Measurements from ENCODE around the gene YES1. TPM values are rescaled to one million over a fixed set of nuclear protein-coding genes. Genes with fewer than 3 reads are reported as not detected.
"Not testable (repeated sequence)": the region's sequence is repeated elsewhere in the genome, so short reads cannot be mapped to it uniquely, and the experiment has no call there.

The YES1 gene
- polyA plus RNA-seq, 4 donors: 35.9 to 47.1 (median 39.8) TPM

DNA sequence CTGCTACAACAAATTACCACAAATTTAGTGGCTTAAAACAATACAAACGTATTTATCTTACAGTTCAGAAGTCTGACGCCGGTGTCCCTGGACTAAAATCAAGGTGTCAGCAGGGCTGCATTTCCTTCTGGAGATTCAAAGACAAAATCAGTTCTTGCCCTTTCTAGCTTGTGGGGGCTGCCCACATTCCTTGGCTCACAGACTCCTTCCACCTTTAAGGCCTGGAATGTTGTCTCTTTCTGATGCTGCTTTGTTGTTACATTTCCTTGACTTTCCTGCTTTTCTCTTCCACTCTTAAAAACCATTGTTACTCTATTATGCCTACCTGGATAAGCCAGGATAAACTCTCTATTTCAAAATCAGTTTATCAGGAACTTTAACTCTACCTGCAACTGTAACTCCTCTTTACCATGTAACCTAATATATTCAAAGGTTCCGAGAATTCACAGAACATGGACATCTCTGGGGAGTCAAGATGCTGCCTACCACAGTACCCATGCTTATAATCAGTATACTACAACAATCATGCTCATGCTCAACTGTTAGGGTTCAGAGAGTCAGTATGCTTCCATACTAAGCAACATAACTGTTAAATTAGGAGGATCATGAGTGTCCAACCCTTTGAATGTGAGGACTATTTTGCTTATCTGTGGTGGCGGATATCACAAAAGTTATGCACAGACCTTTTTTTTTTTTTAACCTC is 27.4 kb downstream of the YES1 start:
- Histone ChIP-seq H3K9me3 (ENCODE audit: control insufficient read depth in 2 of 2, insufficient read depth in 1 of 2, low read depth in 1 of 2, low read length in 1 of 2) (no peaks in the 10 kb centered on the region), H3K36me3 (ENCODE audit: control insufficient read depth in 3 of 3, insufficient read depth in 2 of 3, low read depth in 1 of 3, low read length in 3 of 3) (no peaks in the 10 kb centered on the region), H3K4me1 (ENCODE audit: control insufficient read depth in 3 of 3, insufficient read depth in 2 of 3, low read depth in 1 of 3, low read length in 2 of 3) (peaks cover 3 to 9% (median 5%) of the 10 kb centered on the region in 3 donors), H3K27ac (ENCODE audit: low read depth in 1 of 3, low read length in 2 of 3) (no peak overlapping the region), H3K4me3 (ENCODE audit: low read depth in 1 of 3, low read length in 3 of 3) (no peak overlapping the region), H3K27me3 (ENCODE audit: control insufficient read depth in 3 of 3, insufficient read depth in 3 of 3, low read length in 3 of 3) (no peaks in the 10 kb centered on the region)
- DNase-seq: no peak
- no peak for FAIRE-seq
- WGBS, 3 donors: 72 to 88% (median 84%) methylated on average over 5 of the region's 5 CpGs

DNA sequence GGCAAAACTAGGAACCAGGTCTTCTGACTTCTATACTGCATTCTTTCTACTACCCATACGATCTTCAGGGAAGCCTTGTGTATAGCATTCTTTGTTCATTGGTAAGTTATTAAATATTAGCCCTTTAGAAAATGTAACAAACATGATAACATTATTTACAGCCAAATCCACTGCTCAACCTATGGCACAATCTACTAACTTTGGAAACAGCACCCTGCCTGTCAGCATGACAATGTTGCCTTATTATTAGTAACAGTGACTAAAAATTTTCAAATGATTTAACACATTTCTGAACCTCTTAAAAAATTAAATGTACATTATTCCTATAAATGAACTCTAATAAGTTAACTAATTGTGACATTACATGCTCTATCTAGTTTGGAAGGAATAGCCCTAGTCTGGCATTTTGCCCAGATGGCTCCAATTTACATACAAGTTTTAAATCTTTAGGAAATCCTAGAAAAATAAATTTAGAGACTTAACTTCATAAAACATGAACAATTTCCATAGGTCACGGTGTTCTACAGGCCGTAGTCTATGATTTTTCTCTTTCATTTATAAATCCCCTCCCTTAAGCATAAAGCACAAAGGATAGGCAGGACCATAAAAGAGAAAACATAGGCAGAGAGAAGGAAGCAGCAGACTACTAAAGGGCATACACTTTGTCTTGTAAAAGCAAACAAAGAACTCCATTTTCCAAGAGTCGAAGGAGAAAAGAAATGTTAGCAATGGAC is 33.7 kb downstream of the YES1 start:
- DNase-seq: peak; percentile 36 to 45

DNA sequence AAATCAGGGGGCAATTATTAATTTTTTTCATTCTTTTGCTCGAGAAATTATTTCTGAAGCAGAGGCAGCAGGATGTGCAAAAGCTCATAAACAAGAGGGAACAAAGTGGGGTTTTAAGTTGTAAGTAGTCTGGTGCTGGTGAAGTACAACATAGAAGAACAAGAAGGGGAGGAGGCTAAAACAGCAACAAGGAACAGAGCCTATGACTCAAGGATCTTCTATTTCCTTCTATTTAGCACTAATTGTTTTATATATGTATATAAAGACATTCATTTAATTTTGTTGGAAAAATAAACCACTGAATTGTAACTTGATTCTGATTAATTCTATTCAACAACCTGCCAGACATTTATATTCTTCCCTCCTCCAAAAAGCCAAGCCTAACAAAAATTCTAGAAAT is 35.0 kb downstream of the YES1 start:
- Histone ChIP-seq H3K4me1 (ENCODE audit: control insufficient read depth in 3 of 3, insufficient read depth in 2 of 3, low read depth in 1 of 3, low read length in 2 of 3) (peaks cover 6 to 9% (median 6%) of the 10 kb centered on the region in 3 donors), H3K4me3 (ENCODE audit: low read depth in 1 of 3, low read length in 3 of 3) (no peak overlapping the region)

More for the DNA sequence above, 33.7 kb downstream of the YES1 start:
- peaks cover 0 to 4% (median 0%) of the 10 kb centered on the region in 3 donors for H3K36me3 ChIP-seq (ENCODE audit: control insufficient read depth in 3 of 3, insufficient read depth in 2 of 3, low read depth in 1 of 3, low read length in 3 of 3)
- no peaks in the 10 kb centered on the region for H3K27me3 ChIP-seq (ENCODE audit: control insufficient read depth in 3 of 3, insufficient read depth in 3 of 3, low read length in 3 of 3)
- H3K27ac ChIP-seq (ENCODE audit: low read depth in 1 of 3, low read length in 2 of 3): peak overlapping the region in 1 of 3 donors; percentile 47
- H3K4me1 ChIP-seq (ENCODE audit: control insufficient read depth in 3 of 3, insufficient read depth in 2 of 3, low read depth in 1 of 3, low read length in 2 of 3): peaks cover 8 to 12% (median 12%) of the 10 kb centered on the region in 3 donors
- no peaks in the 10 kb centered on the region for H3K9me3 ChIP-seq (ENCODE audit: control insufficient read depth in 2 of 2, insufficient read depth in 1 of 2, low read depth in 1 of 2, low read length in 1 of 2)
- WGBS, 3 donors: 19 to 49% (median 37%) methylated on average over 4 of the region's 4 CpGs
- FAIRE-seq: no peak
- no peak overlapping the region for H3K4me3 ChIP-seq (ENCODE audit: low read depth in 1 of 3, low read length in 3 of 3)

DNA sequence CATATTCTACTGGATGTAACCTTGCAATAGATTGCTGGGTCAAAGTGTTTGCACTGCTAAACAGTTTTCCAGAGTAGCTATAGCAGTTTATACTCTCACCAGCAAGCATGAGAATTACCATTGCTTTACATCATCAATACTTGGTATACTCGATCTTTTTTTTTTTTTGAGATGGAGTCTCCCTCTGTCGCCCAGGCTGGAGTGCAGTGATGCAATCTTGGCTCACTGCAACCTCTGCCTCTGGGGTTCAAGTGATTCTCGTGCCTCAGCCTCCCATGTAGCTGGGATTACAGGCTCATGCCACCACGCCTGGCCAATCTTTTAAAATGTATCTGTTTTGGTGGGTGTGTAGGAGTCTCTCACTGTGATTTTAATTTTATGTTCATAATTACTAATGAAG is 36.0 kb downstream of the YES1 start:
- FAIRE-seq: not testable (repeated sequence)

More for the DNA sequence above, 35.0 kb downstream of the YES1 start:
- H3K27ac ChIP-seq (ENCODE audit: low read depth in 1 of 3, low read length in 2 of 3): no peak overlapping the region
- peaks cover 0 to 4% (median 0%) of the 10 kb centered on the region in 3 donors for H3K36me3 ChIP-seq (ENCODE audit: control insufficient read depth in 3 of 3, insufficient read depth in 2 of 3, low read depth in 1 of 3, low read length in 3 of 3)
- FAIRE-seq: no peak
- 68 to 95% (median 92%) methylated on average over 1 of the region's 1 CpG for WGBS, 3 donors
- no peak for DNase-seq
- no peaks in the 10 kb centered on the region for H3K27me3 ChIP-seq (ENCODE audit: control insufficient read depth in 3 of 3, insufficient read depth in 3 of 3, low read length in 3 of 3)
- no peaks in the 10 kb centered on the region for H3K9me3 ChIP-seq (ENCODE audit: control insufficient read depth in 2 of 2, insufficient read depth in 1 of 2, low read depth in 1 of 2, low read length in 1 of 2)

DNA sequence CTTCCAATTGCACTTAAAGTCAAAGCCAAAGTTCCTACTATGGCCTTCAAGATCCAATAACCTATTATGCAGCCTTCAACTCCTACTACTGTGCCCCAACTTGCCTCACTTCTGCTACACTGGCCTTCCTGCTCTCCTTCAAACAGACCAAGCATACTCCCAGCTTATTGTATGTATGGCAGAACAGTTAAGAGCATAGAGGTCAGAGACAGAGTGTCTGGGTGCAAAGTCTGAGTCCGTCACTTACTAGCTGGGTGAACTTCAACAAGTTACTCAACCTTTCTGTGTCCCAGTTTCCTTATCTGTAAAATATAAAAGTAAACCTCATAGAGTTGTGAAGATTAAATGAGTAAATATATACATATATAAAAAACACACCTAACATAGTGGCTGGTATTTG is 37.2 kb downstream of the YES1 start:
- peak in 1 of 2 donors; percentile 72 for DNase-seq
- WGBS, 3 donors: 41 to 80% (median 60%) methylated on average over 1 of the region's 1 CpG
- peaks cover 3 to 10% (median 6%) of the 10 kb centered on the region in 3 donors for H3K4me1 ChIP-seq (ENCODE audit: control insufficient read depth in 3 of 3, insufficient read depth in 2 of 3, low read depth in 1 of 3, low read length in 2 of 3)
- no peak overlapping the region for H3K4me3 ChIP-seq (ENCODE audit: low read depth in 1 of 3, low read length in 3 of 3)
- H3K36me3 ChIP-seq (ENCODE audit: control insufficient read depth in 3 of 3, insufficient read depth in 2 of 3, low read depth in 1 of 3, low read length in 3 of 3): peaks cover 0 to 6% (median 0%) of the 10 kb centered on the region in 3 donors
- H3K27me3 ChIP-seq (ENCODE audit: control insufficient read depth in 3 of 3, insufficient read depth in 3 of 3, low read length in 3 of 3): no peaks in the 10 kb centered on the region
- no peak overlapping the region for H3K27ac ChIP-seq (ENCODE audit: low read depth in 1 of 3, low read length in 2 of 3)
- H3K9me3 ChIP-seq (ENCODE audit: control insufficient read depth in 2 of 2, insufficient read depth in 1 of 2, low read depth in 1 of 2, low read length in 1 of 2): no peaks in the 10 kb centered on the region
- no peak for FAIRE-seq

More for the DNA sequence above, 36.0 kb downstream of the YES1 start:
- not testable (repeated sequence) for H3K27ac ChIP-seq (ENCODE audit: low read depth in 1 of 3, low read length in 2 of 3); H3K4me1 ChIP-seq (ENCODE audit: control insufficient read depth in 3 of 3, insufficient read depth in 2 of 3, low read depth in 1 of 3, low read length in 2 of 3); H3K36me3 ChIP-seq (ENCODE audit: control insufficient read depth in 3 of 3, insufficient read depth in 2 of 3, low read depth in 1 of 3, low read length in 3 of 3); H3K27me3 ChIP-seq (ENCODE audit: control insufficient read depth in 3 of 3, insufficient read depth in 3 of 3, low read length in 3 of 3); H3K9me3 ChIP-seq (ENCODE audit: control insufficient read depth in 2 of 2, insufficient read depth in 1 of 2, low read depth in 1 of 2, low read length in 1 of 2); DNase-seq; H3K4me3 ChIP-seq (ENCODE audit: low read depth in 1 of 3, low read length in 3 of 3)
- WGBS, 3 donors: 81 to 88% (median 85%) methylated on average over 4 of the region's 4 CpGs

DNA sequence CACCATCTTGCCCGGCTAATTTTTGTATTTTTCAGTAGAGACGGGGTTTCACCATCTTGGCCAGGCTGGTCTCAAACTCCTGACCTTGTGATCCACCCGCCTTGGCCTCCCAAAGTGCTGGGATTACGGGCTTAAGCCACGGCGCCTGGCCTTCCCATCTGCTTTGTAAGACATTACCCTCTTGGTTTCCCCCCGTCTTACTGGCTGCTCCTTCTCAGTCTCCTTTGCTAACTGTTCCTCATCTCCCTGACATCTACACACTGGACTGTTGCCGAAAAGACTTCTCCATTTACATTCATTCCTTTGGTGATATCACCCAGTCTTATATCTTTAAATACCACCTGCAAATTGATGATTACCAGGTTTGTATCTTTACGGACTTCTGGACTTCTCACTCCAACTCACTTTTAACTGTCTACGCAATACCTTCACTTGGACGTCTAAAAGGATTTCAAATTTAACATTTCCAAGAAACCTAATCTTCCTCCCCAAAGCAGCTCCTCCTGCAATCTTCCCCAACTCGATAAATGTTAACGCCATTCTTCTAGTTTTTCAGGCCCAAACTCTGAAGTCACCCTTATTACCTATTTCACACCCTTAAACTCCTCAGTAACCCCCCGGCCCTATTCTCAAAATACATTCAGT is 37.9 kb downstream of the YES1 start:
- H3K9me3 ChIP-seq (ENCODE audit: control insufficient read depth in 2 of 2, insufficient read depth in 1 of 2, low read depth in 1 of 2, low read length in 1 of 2): no peaks in the 10 kb centered on the region
- no peak for DNase-seq
- H3K36me3 ChIP-seq (ENCODE audit: control insufficient read depth in 3 of 3, insufficient read depth in 2 of 3, low read depth in 1 of 3, low read length in 3 of 3): peaks cover 0 to 6% (median 0%) of the 10 kb centered on the region in 3 donors
- no peaks in the 10 kb centered on the region for H3K27me3 ChIP-seq (ENCODE audit: control insufficient read depth in 3 of 3, insufficient read depth in 3 of 3, low read length in 3 of 3)
- H3K27ac ChIP-seq (ENCODE audit: low read depth in 1 of 3, low read length in 2 of 3): no peak overlapping the region
- WGBS, 3 donors: 96 to 98% (median 97%) methylated on average over 14 of the region's 14 CpGs
- no peak for FAIRE-seq
- peaks cover 3 to 10% (median 5%) of the 10 kb centered on the region in 3 donors for H3K4me1 ChIP-seq (ENCODE audit: control insufficient read depth in 3 of 3, insufficient read depth in 2 of 3, low read depth in 1 of 3, low read length in 2 of 3)
- no peak overlapping the region for H3K4me3 ChIP-seq (ENCODE audit: low read depth in 1 of 3, low read length in 3 of 3)

DNA sequence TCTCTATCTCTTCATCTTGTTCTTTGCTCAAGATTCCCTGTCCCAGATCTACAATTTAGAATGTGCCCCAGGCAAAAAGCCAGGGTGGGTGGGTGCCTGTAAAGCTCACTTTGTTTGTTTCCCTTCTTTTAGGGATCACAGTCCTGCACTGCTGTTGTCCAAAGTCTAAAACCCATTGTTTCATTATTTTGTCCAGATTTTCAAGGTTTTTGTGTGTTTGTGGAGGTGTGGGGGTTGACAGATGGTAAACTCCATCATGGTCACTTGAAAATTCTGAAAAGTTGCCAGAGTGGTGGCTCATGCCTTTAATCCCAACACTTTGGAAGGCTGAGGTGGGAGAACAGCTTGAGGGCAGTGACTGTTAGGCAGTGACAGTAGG is 41.5 kb downstream of the YES1 start:
- Histone ChIP-seq H3K27ac (ENCODE audit: low read depth in 1 of 3, low read length in 2 of 3) (no peak overlapping the region), H3K36me3 (ENCODE audit: control insufficient read depth in 3 of 3, insufficient read depth in 2 of 3, low read depth in 1 of 3, low read length in 3 of 3) (peaks cover 0 to 6% (median 0%) of the 10 kb centered on the region in 3 donors), H3K9me3 (ENCODE audit: control insufficient read depth in 2 of 2, insufficient read depth in 1 of 2, low read depth in 1 of 2, low read length in 1 of 2) (no peaks in the 10 kb centered on the region), H3K27me3 (ENCODE audit: control insufficient read depth in 3 of 3, insufficient read depth in 3 of 3, low read length in 3 of 3) (no peaks in the 10 kb centered on the region), H3K4me1 (ENCODE audit: control insufficient read depth in 3 of 3, insufficient read depth in 2 of 3, low read depth in 1 of 3, low read length in 2 of 3) (peaks cover 3% of the 10 kb centered on the region in 3 donors), H3K4me3 (ENCODE audit: low read depth in 1 of 3, low read length in 3 of 3) (no peak overlapping the region)
- DNase-seq (no peak), FAIRE-seq (no peak)

DNA sequence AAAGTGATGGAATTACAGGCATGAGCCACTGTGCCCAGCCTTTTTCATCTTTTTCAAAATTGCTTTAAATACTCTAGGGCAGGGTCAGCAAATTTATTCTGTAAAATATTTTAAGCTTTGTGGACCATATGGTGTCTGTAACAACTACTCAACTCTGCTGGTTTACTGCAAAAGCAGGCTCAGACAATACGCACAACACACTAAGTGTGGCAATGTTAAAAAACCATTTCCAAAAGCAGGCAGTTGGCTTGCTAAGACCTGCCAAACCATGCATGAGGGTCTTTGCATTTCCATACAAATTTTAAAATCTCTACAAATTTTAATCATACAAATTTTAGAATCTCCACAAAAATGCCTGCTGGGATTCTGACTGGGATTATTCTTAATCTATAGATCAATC is 44.1 kb downstream of the YES1 start:
- no peak for FAIRE-seq
- no peaks in the 10 kb centered on the region for H3K27me3 ChIP-seq (ENCODE audit: control insufficient read depth in 3 of 3, insufficient read depth in 3 of 3, low read length in 3 of 3)

More for the DNA sequence above, 44.1 kb downstream of the YES1 start:
- peaks cover 0 to 5% (median 0%) of the 10 kb centered on the region in 3 donors for H3K36me3 ChIP-seq (ENCODE audit: control insufficient read depth in 3 of 3, insufficient read depth in 2 of 3, low read depth in 1 of 3, low read length in 3 of 3)
- no peaks in the 10 kb centered on the region for H3K9me3 ChIP-seq (ENCODE audit: control insufficient read depth in 2 of 2, insufficient read depth in 1 of 2, low read depth in 1 of 2, low read length in 1 of 2)
- WGBS, 3 donors: 96 to 100% (median 100%) methylated on average over 1 of the region's 1 CpG
- H3K4me3 ChIP-seq (ENCODE audit: low read depth in 1 of 3, low read length in 3 of 3): no peak overlapping the region
- DNase-seq: no peak
- H3K4me1 ChIP-seq (ENCODE audit: control insufficient read depth in 3 of 3, insufficient read depth in 2 of 3, low read depth in 1 of 3, low read length in 2 of 3): peaks cover 0 to 3% (median 0%) of the 10 kb centered on the region in 3 donors
- H3K27ac ChIP-seq (ENCODE audit: low read depth in 1 of 3, low read length in 2 of 3): no peak overlapping the region
